HepG2 (cell line): ENCODE data around the gene KCNAB3. TPM values are rescaled to one million over a fixed set of nuclear protein-coding genes. Genes with fewer than 3 reads are reported as not detected.

Source experiments
- ATAC-seq: fragments of 200-7000 bp; cut with Tn5 transposase; 3 replicates; pipeline ENCODE4 v1.9.1; 2020; ENCODE audit warnings: mild to moderate bottlenecking, moderate library complexity
- BruUV-seq: library from RNA; stranded (reverse); fragments of 400-500 nt; replicated peaks from 2 replicates; lab custom pipeline; 2021; lab: Mats Ljungman, UMichigan
- CTCF ChIA-PET: fragments of 300-600 bp; formaldehyde crosslinking; extraction: SDS; loops from one replicate; lab custom pipeline; 2021; ENCODE audit warnings: low total read pairs, inconsistent platforms, low intra/inter-chr PET ratio; lab: Yijun Ruan, JAX
- POLR2A ChIA-PET: fragments of 350-600 bp; sonication (Branson Sonifier 250); formaldehyde crosslinking; loops from one replicate; lab custom pipeline; 2020; ENCODE audit warnings: antibody characterized with exemption, inconsistent platforms; lab: Yijun Ruan, JAX
- DNase-seq: peaks from one replicate; pipeline ENCODE4 v3.0.0-alpha.2; 2015; ENCODE audit warnings: low spot score
- FAIRE-seq: peaks from 3 replicates; lab custom pipeline; 2011; peaks lifted over from hg19 to GRCh38; lab: Jason Lieb, UNC
- H2AFZ ChIP-seq: one replicate; pipeline ENCODE4 v1.6.1; 2011; ENCODE audit warnings: low read length, inconsistent platforms
- H3K27ac ChIP-seq: fragments of 300-600 bp; 3 replicates; pipeline ENCODE4 v1.8.0; 2011; ENCODE audit warnings: mixed run types, mild to moderate bottlenecking, mixed read lengths, low read length, inconsistent platforms; ENCODE audit not compliant: insufficient read depth; ENCODE audit errors: extremely low read length
- H3K27me3 ChIP-seq, 2 experiments: fragments of 200-600 bp in 1 of 2; 2 replicates in 1 of 2; 3 replicates in 1 of 2; pipeline versions ENCODE4 v1.6.0 to v1.8.0; 2011; ENCODE audit warnings: low read length in 2 of 2, mild to moderate bottlenecking in 2 of 2, moderate library complexity in 2 of 2, inconsistent platforms in 1 of 2; ENCODE audit not compliant: insufficient read depth in 2 of 2, control insufficient read depth in 1 of 2
- H3K36me3 ChIP-seq, 2 experiments: fragments of 200-600 bp in 1 of 2; replicated peaks in 1 of 2; 2 replicates in 1 of 2; 3 replicates in 1 of 2; pipeline versions ENCODE4 v1.5.1 to v1.8.0; 2011; ENCODE audit warnings: low read length in 2 of 2, inconsistent platforms in 1 of 2; ENCODE audit not compliant: insufficient read depth in 2 of 2, control insufficient read depth in 1 of 2
- H3K4me1 ChIP-seq: 2 replicates; pipeline ENCODE4 v1.5.1; 2012; ENCODE audit warnings: low read length, inconsistent platforms; ENCODE audit not compliant: insufficient read depth
- H3K4me2 ChIP-seq: 2 replicates; pipeline ENCODE4 v1.6.0; 2011; ENCODE audit warnings: low read depth, low read length, inconsistent platforms
- H3K4me3 ChIP-seq, 3 experiments: fragments of 200-600 bp in 1 of 3; sonication (generic), shearing (Covaris generic) in 1 of 3; replicated peaks in 1 of 3; 2 replicates each; pipeline ENCODE4 v1.5.1; 2011 to 2016; ENCODE audit warnings: low read length in 3 of 3, inconsistent platforms in 2 of 3, low read depth in 2 of 3, mild to moderate bottlenecking in 2 of 3, control low read depth in 1 of 3, mixed read lengths in 1 of 3; ENCODE audit not compliant: insufficient read depth in 1 of 3
- H3K79me2 ChIP-seq: one replicate; pipeline ENCODE4 v1.6.1; 2011; ENCODE audit warnings: low read length, inconsistent platforms; ENCODE audit not compliant: insufficient read depth
- H3K9ac ChIP-seq: 2 replicates; pipeline ENCODE4 v1.6.0; 2011; ENCODE audit warnings: mild to moderate bottlenecking, low read depth, low read length, inconsistent platforms; ENCODE audit not compliant: insufficient read depth
- H3K9me3 ChIP-seq: 2 replicates; pipeline ENCODE4 v1.5.1; 2012; ENCODE audit warnings: mild to moderate bottlenecking, low read length
- H4K20me1 ChIP-seq: 2 replicates; pipeline ENCODE4 v1.6.0; 2011; ENCODE audit warnings: inconsistent platforms, mild to moderate bottlenecking, low read length, moderate library complexity; ENCODE audit not compliant: insufficient read depth
- AFF4 ChIP-seq: sonication (generic); formaldehyde crosslinking; IDR thresholded peaks from 2 replicates; pipeline ENCODE4 v1.4.0; 2020; ENCODE audit warnings: missing genetic modification reagents
- KDM1A ChIP-seq: IDR thresholded peaks from 2 replicates; pipeline ENCODE4 v1.6.1; 2016; ENCODE audit warnings: missing compliant biosample characterization
- POGZ ChIP-seq: sonication (generic); formaldehyde crosslinking; IDR thresholded peaks from 2 replicates; pipeline ENCODE4 v1.4.0; 2020; ENCODE audit warnings: mild to moderate bottlenecking, missing genetic modification reagents
- REL ChIP-seq: sonication (generic); formaldehyde crosslinking; conservative IDR thresholded peaks from 2 replicates; pipeline ENCODE4 v1.8.0; 2022; ENCODE audit warnings: mild to moderate bottlenecking, missing genetic modification reagents, moderate library complexity
- STAT5B ChIP-seq: sonication (generic); formaldehyde crosslinking; IDR thresholded peaks from 2 replicates; pipeline ENCODE4 v1.4.0; 2020; ENCODE audit warnings: missing genetic modification reagents
- YEATS2 ChIP-seq: sonication (generic); formaldehyde crosslinking; IDR thresholded peaks from 2 replicates; pipeline ENCODE4 v1.4.0; 2020; ENCODE audit warnings: missing genetic modification reagents, borderline replicate concordance
- ZMAT5 ChIP-seq: sonication (generic); formaldehyde crosslinking; IDR thresholded peaks from 2 replicates; pipeline ENCODE4 v1.5.0; 2020; ENCODE audit warnings: mild to moderate bottlenecking, low read depth, missing genetic modification reagents, borderline replicate concordance
- ZNF639 ChIP-seq: conservative IDR thresholded peaks from 2 replicates; pipeline ENCODE4 v1.6.1; 2018; ENCODE audit warnings: missing genetic modification reagents
- ZNF724P ChIP-seq: sonication (generic); formaldehyde crosslinking; IDR thresholded peaks from 2 replicates; pipeline ENCODE4 v1.8.0; 2022; ENCODE audit warnings: missing genetic modification reagents, borderline replicate concordance
- WGBS: methylation state at CpG from one replicate; pipeline ENCODE4 v1.1.6; 2017; ENCODE audit warnings: low lambda C conversion rate; 5-methylcytosine and 5-hydroxymethylcytosine counted together
- in situ Hi-C: cut with HindIII; loops from 2 replicates; pipeline ENCODE4 v1.10.0; 2017; ENCODE audit warnings: low pct_unique_long_range_greater_than_20kb; ENCODE audit not compliant: extremely low pct_ligation_motif_present
- intact Hi-C: fragments of 100-400 bp; cut with micrococcal nuclease; formaldehyde crosslinking; loops from one replicate; pipeline ENCODE4 v1.10.0; 2022; ENCODE audit not compliant: unreplicated experiment
- polyA plus RNA-seq, 8 experiments: library from polyadenylated mRNA; depleted of rRNA in 3 of 8; stranded (reverse) in 7 of 8; unstranded in 1 of 8; fragments of >200 nt; fragmentation: Illumina TruSeq in 4 of 8; extraction: Trizol in 4 of 8; gene quantifications; 2 replicates each; pipeline versions ENCODE4 v1.2.1 to v1.2.3, GENCODE V29; 2011 to 2016; ENCODE audit warnings: low read depth in 4 of 8, missing spikeins in 1 of 8, mixed read lengths in 1 of 8; ENCODE audit not compliant: insufficient read depth in 1 of 8
- total RNA-seq, 5 experiments: library from RNA; depleted of rRNA; stranded (reverse); fragments of >200 nt; fragmentation: Illumina TruSeq; extraction: Trizol; gene quantifications; 2 replicates each; pipeline ENCODE4 v1.2.3, GENCODE V29; 2016; ENCODE audit warnings: low read depth in 1 of 5
- TF ChIP-seq, protein P1 (sequence below): sonication (generic); formaldehyde crosslinking; IDR thresholded peaks from 2 replicates; pipeline ENCODE4 v1.5.1; 2020; ENCODE audit warnings: mild to moderate bottlenecking, missing genetic modification reagents, borderline replicate concordance

The KCNAB3 gene
- total and polyA plus RNA-seq, 2 of the 13 experiments (the other 11 are each of a cell fraction or from before 2014, with no cell fraction given): 0.29 to 0.88 TPM

GRCh38 chr17:7915611-7916384, 13.9 kb downstream of the KCNAB3 start, which contains the start of gene RNF227:
RNF227 (minus strand) TSS chr17:7916289; CDS start chr17:7916195, 94 bp downstream.
- intact Hi-C loops: no loop called here
- no peak for FAIRE-seq
- H2AFZ ChIP-seq: no peak within 1 kb of the TSS
- DNase-seq: peak; percentile 14
- POLR2A ChIA-PET: interaction anchor here (0.5 to 4.5 kb wide), 8 partner anchors 10 to 295 kb away, joined by 3 to 27 read pairs (median 4); partner anchors contain the start of genes AURKB, CNTROB, NAA38 and TRAPPC1
- peak within 1 kb of the TSS; percentile 68 for H3K4me2 ChIP-seq
- H3K79me2 ChIP-seq: no peaks in the 10 kb centered on the region
- no peaks in the 10 kb centered on the region for H4K20me1 ChIP-seq
- peaks cover 22% of the 10 kb centered on the region for H3K4me1 ChIP-seq
- H3K9ac ChIP-seq: no peak within 1 kb of the TSS
- CTCF ChIA-PET: interaction anchor here (4.6 kb wide), 1 partner anchor 75 kb away, joined by 70 read pairs; no protein-coding TSS in a partner anchor
- no TSS peak for BruUV-seq
- WGBS: 3% methylated on average over 32 of the region's 100 CpGs
- H3K9me3 ChIP-seq: no peaks in the 10 kb centered on the region
- peak; percentile 67 for ATAC-seq
- H3K27ac ChIP-seq: no peak within 1 kb of the TSS
- in situ Hi-C loops: no loop called here
- H3K27me3 ChIP-seq: peaks cover 0 to 3% of the 10 kb centered on the region in 2 experiments; a peak in 1 of 5 replicates
- H3K4me3 ChIP-seq: peak within 1 kb of the TSS in 2 of 3 experiments; percentile 45 to 62; a peak in 3 of 6 replicates
- no peaks in the 10 kb centered on the region for H3K36me3 ChIP-seq
- TF ChIP-seq ZNF639 (CRISPR knock-in tag): no peak
- TF ChIP-seq KDM1A (CRISPR knock-in tag): no peak
- 0 out of 2 replicates have a peak, but pooled peaks have one; percentile 69 for TF ChIP-seq REL (CRISPR knock-in tag)
- TF ChIP-seq, protein P1, sequence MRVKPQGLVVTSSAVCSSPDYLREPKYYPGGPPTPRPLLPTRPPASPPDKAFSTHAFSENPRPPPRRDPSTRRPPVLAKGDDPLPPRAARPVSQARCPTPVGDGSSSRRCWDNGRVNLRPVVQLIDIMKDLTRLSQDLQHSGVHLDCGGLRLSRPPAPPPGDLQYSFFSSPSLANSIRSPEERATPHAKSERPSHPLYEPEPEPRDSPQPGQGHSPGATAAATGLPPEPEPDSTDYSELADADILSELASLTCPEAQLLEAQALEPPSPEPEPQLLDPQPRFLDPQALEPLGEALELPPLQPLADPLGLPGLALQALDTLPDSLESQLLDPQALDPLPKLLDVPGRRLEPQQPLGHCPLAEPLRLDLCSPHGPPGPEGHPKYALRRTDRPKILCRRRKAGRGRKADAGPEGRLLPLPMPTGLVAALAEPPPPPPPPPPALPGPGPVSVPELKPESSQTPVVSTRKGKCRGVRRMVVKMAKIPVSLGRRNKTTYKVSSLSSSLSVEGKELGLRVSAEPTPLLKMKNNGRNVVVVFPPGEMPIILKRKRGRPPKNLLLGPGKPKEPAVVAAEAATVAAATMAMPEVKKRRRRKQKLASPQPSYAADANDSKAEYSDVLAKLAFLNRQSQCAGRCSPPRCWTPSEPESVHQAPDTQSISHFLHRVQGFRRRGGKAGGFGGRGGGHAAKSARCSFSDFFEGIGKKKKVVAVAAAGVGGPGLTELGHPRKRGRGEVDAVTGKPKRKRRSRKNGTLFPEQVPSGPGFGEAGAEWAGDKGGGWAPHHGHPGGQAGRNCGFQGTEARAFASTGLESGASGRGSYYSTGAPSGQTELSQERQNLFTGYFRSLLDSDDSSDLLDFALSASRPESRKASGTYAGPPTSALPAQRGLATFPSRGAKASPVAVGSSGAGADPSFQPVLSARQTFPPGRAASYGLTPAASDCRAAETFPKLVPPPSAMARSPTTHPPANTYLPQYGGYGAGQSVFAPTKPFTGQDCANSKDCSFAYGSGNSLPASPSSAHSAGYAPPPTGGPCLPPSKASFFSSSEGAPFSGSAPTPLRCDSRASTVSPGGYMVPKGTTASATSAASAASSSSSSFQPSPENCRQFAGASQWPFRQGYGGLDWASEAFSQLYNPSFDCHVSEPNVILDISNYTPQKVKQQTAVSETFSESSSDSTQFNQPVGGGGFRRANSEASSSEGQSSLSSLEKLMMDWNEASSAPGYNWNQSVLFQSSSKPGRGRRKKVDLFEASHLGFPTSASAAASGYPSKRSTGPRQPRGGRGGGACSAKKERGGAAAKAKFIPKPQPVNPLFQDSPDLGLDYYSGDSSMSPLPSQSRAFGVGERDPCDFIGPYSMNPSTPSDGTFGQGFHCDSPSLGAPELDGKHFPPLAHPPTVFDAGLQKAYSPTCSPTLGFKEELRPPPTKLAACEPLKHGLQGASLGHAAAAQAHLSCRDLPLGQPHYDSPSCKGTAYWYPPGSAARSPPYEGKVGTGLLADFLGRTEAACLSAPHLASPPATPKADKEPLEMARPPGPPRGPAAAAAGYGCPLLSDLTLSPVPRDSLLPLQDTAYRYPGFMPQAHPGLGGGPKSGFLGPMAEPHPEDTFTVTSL: no peak
- peak; percentile 65; the same call in 1 of the 2 replicates for TF ChIP-seq STAT5B (CRISPR knock-in tag)
- peak; percentile 34; the same call in 1 of the 2 replicates for TF ChIP-seq POGZ (CRISPR knock-in tag)
- TF ChIP-seq YEATS2 (CRISPR knock-in tag): no peak
- no peak for TF ChIP-seq ZMAT5 (CRISPR knock-in tag)
- TF ChIP-seq ZNF724P: no peak
- TF ChIP-seq AFF4: no peak
